ENCODE data around the gene S100Z.

The S100Z gene

DNA sequence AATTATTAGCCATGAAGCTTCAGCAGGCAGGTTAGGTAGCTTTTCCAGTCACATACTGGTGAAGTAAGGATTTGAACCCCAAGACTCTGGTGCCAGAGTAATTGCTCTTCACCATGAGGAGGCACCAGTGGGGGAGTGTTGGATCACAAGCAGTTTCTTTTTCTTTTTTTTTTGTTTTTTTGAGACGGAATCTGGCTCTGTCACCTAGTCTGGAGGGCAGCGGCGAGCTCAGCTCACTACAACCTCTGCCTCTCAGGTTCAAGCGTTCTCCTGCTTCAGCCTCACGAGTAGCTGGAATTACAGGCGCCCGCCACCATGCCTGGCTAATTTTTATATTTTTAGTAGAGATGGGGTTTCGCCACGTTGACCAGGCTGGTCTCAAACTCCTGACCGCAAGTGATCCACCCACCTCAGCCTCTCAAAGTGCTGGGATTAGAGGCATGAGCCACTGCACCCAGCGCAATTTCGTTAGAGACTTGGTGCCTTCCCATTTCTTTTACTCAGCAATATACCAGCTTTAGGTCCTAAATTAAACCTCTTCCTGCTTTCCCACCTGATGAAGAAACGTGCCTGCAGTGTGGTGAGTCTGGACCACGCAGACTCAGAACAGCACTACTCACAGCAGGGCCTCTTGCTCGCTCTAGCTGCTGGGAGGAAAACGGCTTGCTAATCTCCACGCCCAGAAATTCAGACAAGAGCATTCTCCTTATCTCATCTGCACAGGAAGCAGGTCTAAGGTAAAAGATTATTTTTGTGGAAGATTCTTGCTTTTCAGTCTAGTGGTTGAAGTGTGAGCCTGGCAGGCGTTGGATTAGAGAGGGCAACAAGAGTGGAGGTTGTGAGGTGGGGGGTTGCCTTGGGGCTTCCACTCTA is at the start of gene S100Z:
TSS of gene S100Z (plus strand) at position 596 of the 873 bp plus-strand sequence. CDS start 25,346 bp downstream, outside the sequence.
- no peaks in the 10 kb centered on the region for H3K36me3 ChIP-seq (ENCODE audit: insufficient read depth)
- no peaks in the 10 kb centered on the region for H3K79me2 ChIP-seq (ENCODE audit: insufficient read depth, low read depth)
- no peaks in the 10 kb centered on the region for H3K27me3 ChIP-seq (ENCODE audit: insufficient read depth, low read depth)
- no peak within 1 kb of the TSS for H3K4me3 ChIP-seq (IDR thresholded peaks at IDR 0.05; ENCODE audit: insufficient read depth, low read depth, low read length)
- H3K9ac ChIP-seq = no peak within 1 kb of the TSS
- no peaks in the 10 kb centered on the region for H3K4me1 ChIP-seq (ENCODE audit: low read depth, poor library complexity, severe bottlenecking)
- H3K27ac ChIP-seq = no peak within 1 kb of the TSS
- TF ChIP-seq, protein P1, sequence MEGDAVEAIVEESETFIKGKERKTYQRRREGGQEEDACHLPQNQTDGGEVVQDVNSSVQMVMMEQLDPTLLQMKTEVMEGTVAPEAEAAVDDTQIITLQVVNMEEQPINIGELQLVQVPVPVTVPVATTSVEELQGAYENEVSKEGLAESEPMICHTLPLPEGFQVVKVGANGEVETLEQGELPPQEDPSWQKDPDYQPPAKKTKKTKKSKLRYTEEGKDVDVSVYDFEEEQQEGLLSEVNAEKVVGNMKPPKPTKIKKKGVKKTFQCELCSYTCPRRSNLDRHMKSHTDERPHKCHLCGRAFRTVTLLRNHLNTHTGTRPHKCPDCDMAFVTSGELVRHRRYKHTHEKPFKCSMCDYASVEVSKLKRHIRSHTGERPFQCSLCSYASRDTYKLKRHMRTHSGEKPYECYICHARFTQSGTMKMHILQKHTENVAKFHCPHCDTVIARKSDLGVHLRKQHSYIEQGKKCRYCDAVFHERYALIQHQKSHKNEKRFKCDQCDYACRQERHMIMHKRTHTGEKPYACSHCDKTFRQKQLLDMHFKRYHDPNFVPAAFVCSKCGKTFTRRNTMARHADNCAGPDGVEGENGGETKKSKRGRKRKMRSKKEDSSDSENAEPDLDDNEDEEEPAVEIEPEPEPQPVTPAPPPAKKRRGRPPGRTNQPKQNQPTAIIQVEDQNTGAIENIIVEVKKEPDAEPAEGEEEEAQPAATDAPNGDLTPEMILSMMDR (conservative IDR thresholded peaks at IDR 0.05; ENCODE audit: low read depth, low read length) = no peak
- H2AFZ ChIP-seq (ENCODE audit: low read depth) = no peak within 1 kb of the TSS
- H4K20me1 ChIP-seq (ENCODE audit: insufficient read depth) = no peaks in the 10 kb centered on the region
- H3K4me2 ChIP-seq = no peak within 1 kb of the TSS

DNA sequence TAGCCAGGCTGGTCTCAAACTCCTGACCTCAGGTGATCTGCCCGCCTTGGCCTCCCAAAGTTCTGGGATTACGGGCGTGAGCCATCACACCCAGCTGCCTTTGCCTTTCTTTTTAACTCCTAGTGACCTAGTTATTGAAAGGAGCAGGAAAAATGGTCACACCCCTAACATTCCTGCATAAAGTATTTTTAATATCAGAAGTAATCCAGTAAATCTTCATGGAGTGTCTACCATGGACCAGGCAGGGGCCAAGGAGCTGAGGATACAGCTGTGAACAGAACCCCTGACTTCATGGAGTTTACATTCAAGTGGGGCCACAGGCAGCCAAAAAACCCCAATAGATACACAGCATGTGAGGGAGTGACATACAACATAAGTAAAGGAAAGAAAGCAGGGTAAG is 49.2 kb upstream of the S100Z start:
- Histone ChIP-seq H3K4me1 (ENCODE audit: low read depth, poor library complexity, severe bottlenecking) (no peaks in the 10 kb centered on the region), H3K27ac (no peak overlapping the region)

DNA sequence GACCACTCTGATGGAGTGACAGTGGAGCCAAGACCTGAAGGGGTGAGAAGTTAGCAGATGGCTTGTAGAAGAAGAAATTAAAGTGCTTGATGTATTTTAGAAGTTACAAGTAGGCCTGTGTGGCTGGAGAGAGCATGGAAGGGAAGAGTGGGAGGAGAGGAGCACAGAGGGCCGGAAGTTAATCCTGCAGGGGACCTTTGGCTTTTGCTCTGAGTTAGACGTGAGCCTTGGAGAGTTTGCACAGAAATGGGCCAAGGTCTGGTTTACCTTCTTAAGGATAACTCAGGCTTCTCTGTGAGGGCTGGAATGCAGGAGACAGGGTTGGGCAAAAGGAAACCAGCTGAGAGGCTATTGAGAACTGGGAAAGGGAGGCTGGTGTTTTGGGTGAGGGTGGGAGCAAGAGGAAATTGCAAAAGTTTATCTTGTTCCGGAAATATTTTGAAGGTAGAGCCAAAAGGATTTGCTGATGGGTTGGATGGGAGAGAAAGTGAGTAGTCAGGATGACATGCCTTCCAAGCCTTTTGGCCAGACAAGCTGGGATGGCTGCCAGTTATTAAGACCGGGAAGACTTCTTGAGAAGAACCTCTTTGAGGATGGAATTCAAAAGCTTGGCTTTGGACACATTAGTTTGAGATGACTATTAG is 48.5 kb upstream of the S100Z start:
- H3K27ac ChIP-seq = no peak overlapping the region
- H3K4me3 ChIP-seq (IDR thresholded peaks at IDR 0.05; ENCODE audit: insufficient read depth, low read depth, low read length) = no peak overlapping the region
- no peak overlapping the region for H2AFZ ChIP-seq (ENCODE audit: low read depth)
- no peaks in the 10 kb centered on the region for H3K79me2 ChIP-seq (ENCODE audit: insufficient read depth, low read depth)
- H3K36me3 ChIP-seq (ENCODE audit: insufficient read depth) = no peaks in the 10 kb centered on the region
- H3K4me1 ChIP-seq (ENCODE audit: low read depth, poor library complexity, severe bottlenecking) = no peaks in the 10 kb centered on the region
- H3K27me3 ChIP-seq (ENCODE audit: insufficient read depth, low read depth) = no peaks in the 10 kb centered on the region
- H4K20me1 ChIP-seq (ENCODE audit: insufficient read depth) = no peaks in the 10 kb centered on the region
- H3K9ac ChIP-seq = no peak overlapping the region
- TF ChIP-seq, protein P1 (conservative IDR thresholded peaks at IDR 0.05; ENCODE audit: low read depth, low read length) = no peak
- no peak overlapping the region for H3K4me2 ChIP-seq

More for the DNA sequence above, 49.2 kb upstream of the S100Z start:
- Histone ChIP-seq H3K4me3 (IDR thresholded peaks at IDR 0.05; ENCODE audit: insufficient read depth, low read depth, low read length) (no peak overlapping the region), H3K9ac (no peak overlapping the region), H3K4me2 (no peak overlapping the region), H2AFZ (ENCODE audit: low read depth) (no peak overlapping the region), H4K20me1 (ENCODE audit: insufficient read depth) (no peaks in the 10 kb centered on the region), H3K27me3 (ENCODE audit: insufficient read depth, low read depth) (no peaks in the 10 kb centered on the region), H3K79me2 (ENCODE audit: insufficient read depth, low read depth) (no peaks in the 10 kb centered on the region), H3K36me3 (ENCODE audit: insufficient read depth) (no peaks in the 10 kb centered on the region)
- TF ChIP-seq, protein P1 (conservative IDR thresholded peaks at IDR 0.05; ENCODE audit: low read depth, low read length) = no peak

DNA sequence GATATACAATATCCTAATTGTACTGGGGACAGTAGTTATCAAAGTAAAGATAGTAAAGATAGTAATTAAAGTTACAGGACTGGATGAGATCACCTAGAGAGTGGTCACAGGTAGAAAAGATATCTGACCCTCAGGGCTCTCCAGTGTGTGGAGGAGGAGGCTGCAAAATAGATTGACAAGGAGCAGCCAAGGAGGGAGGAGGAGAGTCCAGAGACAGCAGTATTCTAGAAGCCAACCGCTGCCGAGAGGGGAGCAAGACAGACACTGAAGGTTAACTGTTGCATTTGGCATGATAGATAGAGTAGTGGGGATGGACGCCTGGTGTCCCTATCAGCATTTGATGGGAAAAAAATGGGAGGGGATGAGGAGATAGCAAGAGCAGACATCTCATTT is 48.0 kb upstream of the S100Z start:
- no peak overlapping the region for H2AFZ ChIP-seq (ENCODE audit: low read depth)

More for the DNA sequence above, 48.0 kb upstream of the S100Z start:
- H3K27ac ChIP-seq = no peak overlapping the region
- no peak overlapping the region for H3K4me2 ChIP-seq
- no peak overlapping the region for H3K9ac ChIP-seq
- no peaks in the 10 kb centered on the region for H3K36me3 ChIP-seq (ENCODE audit: insufficient read depth)
- H3K79me2 ChIP-seq (ENCODE audit: insufficient read depth, low read depth) = no peaks in the 10 kb centered on the region
- no peak overlapping the region for H3K4me3 ChIP-seq (IDR thresholded peaks at IDR 0.05; ENCODE audit: insufficient read depth, low read depth, low read length)
- H4K20me1 ChIP-seq (ENCODE audit: insufficient read depth) = no peaks in the 10 kb centered on the region
- H3K27me3 ChIP-seq (ENCODE audit: insufficient read depth, low read depth) = no peaks in the 10 kb centered on the region
- no peaks in the 10 kb centered on the region for H3K4me1 ChIP-seq (ENCODE audit: low read depth, poor library complexity, severe bottlenecking)
- TF ChIP-seq, protein P1 (conservative IDR thresholded peaks at IDR 0.05; ENCODE audit: low read depth, low read length) = no peak
